GM23338 (cell line): Measurements from ENCODE around the gene TENT5C. TPM values are rescaled to one million over a fixed set of nuclear protein-coding genes. Genes with fewer than 3 reads are reported as not detected.
A peak's percentile ranks its signal among the peaks of the same experiment; 100 is the strongest.

Experiments used
- ATAC-seq: fragments of 200-7000 bp; cut with Tn5 transposase; 3 replicates; pipeline ENCODE4 v1.9.1; 2020
- DNase-seq: peaks from one replicate; pipeline ENCODE4 v3.0.0-alpha.2; 2015; ENCODE audit warnings: low spot score
- H2AFZ ChIP-seq: fragments of 200-600 bp; sonication (generic); 2 replicates; pipeline ENCODE4 v1.8.0; 2016; ENCODE audit warnings: antibody characterized with exemption, mild to moderate bottlenecking, moderate library complexity
- H3F3A ChIP-seq: fragments of 200-600 bp; sonication (generic); replicated peaks from 2 replicates; pipeline ENCODE4 v1.8.0; 2017; ENCODE audit warnings: antibody characterized with exemption, mixed run types, low read depth
- H3K27ac ChIP-seq: fragments of 200-600 bp; sonication (generic); 2 replicates; pipeline ENCODE4 v1.6.1; 2016; ENCODE audit warnings: low read depth
- H3K27me3 ChIP-seq: fragments of 200-600 bp; sonication (generic); 2 replicates; pipeline ENCODE4 v1.8.0; 2016; ENCODE audit warnings: mild to moderate bottlenecking, mixed run types, moderate library complexity; ENCODE audit not compliant: insufficient read depth
- H3K36me3 ChIP-seq: fragments of 200-600 bp; sonication (generic); 2 replicates; pipeline ENCODE4 v1.8.0; 2016; ENCODE audit warnings: mild to moderate bottlenecking; ENCODE audit not compliant: insufficient read depth
- H3K4me1 ChIP-seq: fragments of 200-600 bp; sonication (generic); 2 replicates; pipeline ENCODE4 v1.8.0; 2016; ENCODE audit warnings: mild to moderate bottlenecking, moderate library complexity; ENCODE audit not compliant: insufficient read depth
- H3K4me2 ChIP-seq: fragments of 200-600 bp; sonication (generic); 2 replicates; pipeline ENCODE4 v1.7.1; 2017; ENCODE audit warnings: mixed run types
- H3K4me3 ChIP-seq: fragments of 200-600 bp; sonication (generic); 2 replicates; pipeline ENCODE4 v1.6.1; 2016; ENCODE audit warnings: mixed run types
- H3K79me2 ChIP-seq: fragments of 200-600 bp; sonication (generic); replicated peaks from 2 replicates; pipeline ENCODE4 v1.8.0; 2017; ENCODE audit warnings: mild to moderate bottlenecking; ENCODE audit not compliant: insufficient read depth
- H3K9me2 ChIP-seq: fragments of 200-600 bp; sonication (generic); 2 replicates; pipeline ENCODE4 v1.8.0; 2017; ENCODE audit not compliant: insufficient read depth
- H4K20me1 ChIP-seq: fragments of 200-600 bp; sonication (generic); replicated peaks from 2 replicates; pipeline ENCODE4 v1.8.0; 2017; ENCODE audit warnings: mild to moderate bottlenecking; ENCODE audit not compliant: insufficient read depth
- H3K27ac Mint-ChIP-seq: 2 replicates; pipeline ENCODE4 v1.8.0; 2020; ENCODE audit warnings: inconsistent platforms, mild to moderate bottlenecking, moderate library complexity, mixed read lengths
- H3K27me3 Mint-ChIP-seq: 3 replicates; pipeline ENCODE4 v1.8.0; 2022; ENCODE audit warnings: low read depth, mild to moderate bottlenecking, moderate library complexity, mixed read lengths, inconsistent platforms; ENCODE audit not compliant: insufficient read depth, poor library complexity
- H3K36me3 Mint-ChIP-seq: 3 replicates; pipeline ENCODE4 v1.8.0; 2021; ENCODE audit warnings: low read depth, mild to moderate bottlenecking, inconsistent platforms, moderate library complexity, mixed read lengths
- H3K4me1 Mint-ChIP-seq: 3 replicates; pipeline ENCODE4 v1.8.0; 2020; ENCODE audit warnings: mild to moderate bottlenecking, inconsistent platforms, mixed read lengths
- H3K4me3 Mint-ChIP-seq: 3 replicates; pipeline ENCODE4 v1.8.0; 2021; ENCODE audit warnings: moderate library complexity, mild to moderate bottlenecking, inconsistent platforms, mixed read lengths
- H3K9me3 Mint-ChIP-seq: 3 replicates; pipeline ENCODE4 v1.8.0; 2020; ENCODE audit warnings: moderate library complexity, mild to moderate bottlenecking, inconsistent platforms, mixed read lengths
- CREB1 ChIP-seq: fragments of 250-450 bp; sonication (Bioruptor Pico); IDR thresholded peaks from 2 replicates; pipeline ENCODE4 v1.5.0; 2020; ENCODE audit warnings: low read depth, mild to moderate bottlenecking, moderate library complexity
- CTCF ChIP-seq, 2 experiments: fragments of 200-600 bp in 1 of 2; sonication (generic) in 1 of 2; conservative IDR thresholded peaks; 2 replicates each; pipeline versions ENCODE4 v1.5.1 to v1.6.1; 2016 to 2017; ENCODE audit warnings: antibody characterized with exemption in 2 of 2, low read depth in 2 of 2, mild to moderate bottlenecking in 2 of 2, moderate library complexity in 1 of 2
- ETS1 ChIP-seq: IDR thresholded peaks from 2 replicates; pipeline ENCODE4 v1.6.1; 2016; ENCODE audit warnings: antibody characterized with exemption
- EZH2 ChIP-seq: fragments of 200-600 bp; sonication (generic); IDR thresholded peaks from one replicate; pipeline ENCODE4 v1.8.0; 2017; ENCODE audit warnings: antibody characterized with exemption, mild to moderate bottlenecking, low read depth; ENCODE audit not compliant: unreplicated experiment
- EZH2phosphoT487 ChIP-seq: fragments of 200-600 bp; sonication (generic); IDR thresholded peaks from one replicate; pipeline ENCODE4 v1.8.1; 2018; ENCODE audit warnings: antibody characterized with exemption; ENCODE audit not compliant: unreplicated experiment
- JUNB ChIP-seq: IDR thresholded peaks from one replicate; pipeline ENCODE4 v1.6.1; 2016; ENCODE audit warnings: antibody characterized with exemption; ENCODE audit not compliant: unreplicated experiment
- NANOG ChIP-seq: IDR thresholded peaks from 2 replicates; pipeline ENCODE4 v1.6.1; 2016; ENCODE audit warnings: antibody characterized with exemption, borderline replicate concordance
- POLR2AphosphoS5 ChIP-seq: IDR thresholded peaks from 2 replicates; pipeline ENCODE4 v1.6.1; 2016; ENCODE audit warnings: antibody characterized with exemption, low read depth
- REST ChIP-seq: IDR thresholded peaks from one replicate; pipeline ENCODE4 v1.6.1; 2018; ENCODE audit warnings: antibody characterized with exemption; ENCODE audit not compliant: unreplicated experiment
- STAT1 ChIP-seq: IDR thresholded peaks from one replicate; pipeline ENCODE4 v1.6.1; 2016; ENCODE audit warnings: antibody characterized with exemption; ENCODE audit not compliant: unreplicated experiment
- ZNF114 ChIP-seq: fragments of 250-450 bp; sonication (Bioruptor Pico); IDR thresholded peaks from 2 replicates; pipeline ENCODE4 v1.5.0; 2020; ENCODE audit warnings: mild to moderate bottlenecking, moderate library complexity
- ZNF331 ChIP-seq: fragments of 250-450 bp; sonication (Bioruptor Pico); IDR thresholded peaks from 2 replicates; pipeline ENCODE4 v1.5.0; 2020; ENCODE audit warnings: low read depth, mild to moderate bottlenecking, moderate library complexity
- ZNF462 ChIP-seq: fragments of 250-450 bp; sonication (Bioruptor Pico); IDR thresholded peaks from 2 replicates; pipeline ENCODE4 v1.5.0; 2020; ENCODE audit warnings: mild to moderate bottlenecking, moderate library complexity
- polyA plus RNA-seq: library from polyadenylated mRNA; unstranded; fragments of >200 nt; fragmentation: Nextera tagmentation; extraction: Ambion mirVana; gene quantifications from 2 replicates; pipeline ENCODE4 v1.2.1, GENCODE V29; 2016
- total RNA-seq: library from RNA; depleted of rRNA; stranded (reverse); fragments of >200 nt; shearing (Covaris generic); gene quantifications from 2 replicates; pipeline ENCODE4 v1.2.3, GENCODE V29; 2014

TENT5C gene
- total and polyA plus RNA-seq, 2 experiments from 2014 or later, result 0.23 to 0.80 TPM

- peaks cover 6% of the 10 kb centered on the region for H3K27me3 Mint-ChIP-seq
- no peak overlapping the region for H3K4me3 ChIP-seq
- H2AFZ ChIP-seq, result peak overlapping the region; percentile 11
- H3K4me1 Mint-ChIP-seq, result peaks cover 29% of the 10 kb centered on the region
- H3K4me1 ChIP-seq, result peaks cover 22% of the 10 kb centered on the region
- 0 out of 2 replicates have a peak, but pooled peaks cover 8% of the 10 kb centered on the region for H3K9me2 ChIP-seq
- no peaks in the 10 kb centered on the region for H3F3A ChIP-seq
- no peaks in the 10 kb centered on the region for H4K20me1 ChIP-seq
- no peaks in the 10 kb centered on the region for H3K27me3 ChIP-seq
- no peaks in the 10 kb centered on the region for H3K9me3 Mint-ChIP-seq
- H3K36me3 ChIP-seq, result no peaks in the 10 kb centered on the region
- H3K79me2 ChIP-seq, result no peaks in the 10 kb centered on the region
- ATAC-seq (peak; percentile 75), DNase-seq (peak; percentile 19)
- H3K36me3 Mint-ChIP-seq, result no peaks in the 10 kb centered on the region
- no peak overlapping the region for H3K27ac ChIP-seq
- H3K27ac Mint-ChIP-seq, result 0 out of 2 replicates have a peak overlapping the region, but pooled peaks have one; percentile 34
- TF ChIP-seq CREB1 (CRISPR knock-in tag) (no peak), REST (no peak), EZH2 (no peak), EZH2phosphoT487 (no peak), POLR2AphosphoS5 (no peak), NANOG (no peak), STAT1 (no peak), JUNB (no peak), CTCF (conservative IDR thresholded peaks at IDR 0.05; ENCODE audit: low read depth in 2 of 2) (no peak), ZNF462 (CRISPR knock-in tag) (no peak), ZNF114 (CRISPR knock-in tag) (no peak), ETS1 (no peak), ZNF331 (no peak)
- peak overlapping the region; percentile 54 for H3K4me2 ChIP-seq
- peak overlapping the region; percentile 30; the same call in 2 of the 3 replicates for H3K4me3 Mint-ChIP-seq
Measured at GRCh38 chr1:117632269-117633067, 26.6 kb downstream of the TENT5C start.
